ENCODE results near the gene OLR1.

DNA sequence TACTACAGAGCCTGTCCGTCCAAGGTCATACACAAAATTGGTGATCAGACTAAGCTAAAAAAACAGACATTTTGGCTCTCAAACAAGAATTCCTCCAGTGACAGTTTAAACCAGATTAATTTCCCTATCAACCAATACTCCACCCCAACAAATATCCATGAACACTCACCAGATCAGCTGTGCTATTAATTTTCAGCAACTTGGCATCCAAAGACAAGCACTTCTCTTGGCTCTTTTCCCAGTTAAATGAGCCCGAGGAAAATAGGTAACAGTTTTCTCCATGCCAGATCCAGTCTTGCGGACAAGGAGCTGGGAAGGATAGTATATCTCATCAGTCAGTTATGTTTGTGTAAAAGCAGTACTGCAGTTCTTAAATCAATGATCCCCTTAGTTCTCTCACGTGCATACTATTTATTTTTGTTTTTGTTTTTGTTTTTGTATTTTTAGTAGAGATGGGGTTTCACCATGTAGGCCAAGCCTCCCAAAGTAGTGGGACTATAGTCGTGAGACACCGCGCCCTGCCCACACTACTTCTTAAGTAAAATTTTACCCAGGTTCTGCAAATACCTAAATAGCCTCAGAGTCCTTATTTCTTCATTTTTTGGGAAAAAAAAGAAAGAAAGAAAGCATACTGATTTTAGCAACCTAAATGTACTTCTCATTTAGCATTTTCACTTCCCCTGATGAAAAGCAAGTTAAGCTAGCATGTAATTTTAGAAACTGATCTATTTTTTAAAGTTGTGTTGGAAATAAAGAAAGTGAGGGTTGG, 11.1 kb downstream of the OLR1 start:
- TF ChIP-seq POLR2A (IDR thresholded peaks at IDR 0.05): no peak
- TF ChIP-seq, protein P1, sequence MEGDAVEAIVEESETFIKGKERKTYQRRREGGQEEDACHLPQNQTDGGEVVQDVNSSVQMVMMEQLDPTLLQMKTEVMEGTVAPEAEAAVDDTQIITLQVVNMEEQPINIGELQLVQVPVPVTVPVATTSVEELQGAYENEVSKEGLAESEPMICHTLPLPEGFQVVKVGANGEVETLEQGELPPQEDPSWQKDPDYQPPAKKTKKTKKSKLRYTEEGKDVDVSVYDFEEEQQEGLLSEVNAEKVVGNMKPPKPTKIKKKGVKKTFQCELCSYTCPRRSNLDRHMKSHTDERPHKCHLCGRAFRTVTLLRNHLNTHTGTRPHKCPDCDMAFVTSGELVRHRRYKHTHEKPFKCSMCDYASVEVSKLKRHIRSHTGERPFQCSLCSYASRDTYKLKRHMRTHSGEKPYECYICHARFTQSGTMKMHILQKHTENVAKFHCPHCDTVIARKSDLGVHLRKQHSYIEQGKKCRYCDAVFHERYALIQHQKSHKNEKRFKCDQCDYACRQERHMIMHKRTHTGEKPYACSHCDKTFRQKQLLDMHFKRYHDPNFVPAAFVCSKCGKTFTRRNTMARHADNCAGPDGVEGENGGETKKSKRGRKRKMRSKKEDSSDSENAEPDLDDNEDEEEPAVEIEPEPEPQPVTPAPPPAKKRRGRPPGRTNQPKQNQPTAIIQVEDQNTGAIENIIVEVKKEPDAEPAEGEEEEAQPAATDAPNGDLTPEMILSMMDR (IDR thresholded peaks at IDR 0.05): no peak

Measured in lower leg skin (tissue), 3 donors.